CMK (cell line): ENCODE results near the gene BTG4.

Experiments
- DNase-seq: peaks from one replicate; pipeline ENCODE4 v3.0.0-alpha.2; 2010; ENCODE audit warnings: low read depth

The BTG4 gene

GRCh38 chr11:111454561-111455192 lies 57.5 kb downstream of the BTG4 start:
- DNase-seq = peak; percentile 58

GRCh38 chr11:111452817-111453552 lies 59.2 kb downstream of the BTG4 start:
- DNase-seq = no peak

- DNase-seq = no peak
Observed at GRCh38 chr11:111452146-111452545, 60.0 kb downstream of the BTG4 start.

GRCh38 chr11:111450480-111451320 lies 61.5 kb downstream of the BTG4 start:
- DNase-seq = no peak

- no peak for DNase-seq
Observed at GRCh38 chr11:111449696-111450479, 62.3 kb downstream of the BTG4 start.

GRCh38 chr11:111448831-111449557 lies 63.2 kb downstream of the BTG4 start:
- DNase-seq = no peak

GRCh38 chr11:111448414-111448813 lies 63.8 kb downstream of the BTG4 start:
- DNase-seq = no peak

- no peak for DNase-seq
Observed at GRCh38 chr11:111447931-111448330, 64.3 kb downstream of the BTG4 start.

GRCh38 chr11:111447112-111447471 lies 65.1 kb downstream of the BTG4 start:
- DNase-seq = no peak

GRCh38 chr11:111446404-111447111 lies 65.6 kb downstream of the BTG4 start:
- peak; percentile 98 for DNase-seq

- no peak for DNase-seq
Observed at GRCh38 chr11:111445586-111445985, 66.6 kb downstream of the BTG4 start.
